CD14-positive monocyte (primary cell): Measurements from ENCODE around the gene CDHR2. TPM values are rescaled to one million over a fixed set of nuclear protein-coding genes. Genes with fewer than 3 reads are reported as not detected.

ENCODE experiments used
- DNase-seq, 3 donors: peaks; one replicate each; pipeline ENCODE4 v3.0.0-alpha.2; 2011 to 2022
- H2AFZ ChIP-seq: 2 replicates; pipeline ENCODE4 v1.6.0; 2012; ENCODE audit warnings: mild to moderate bottlenecking, low read depth, low read length, inconsistent platforms; ENCODE audit not compliant: insufficient read depth, poor library complexity, severe bottlenecking
- H3K27ac ChIP-seq, 2 donors: 1 replicate in 1 of 2; 2 replicates in 1 of 2; pipeline ENCODE4 v1.5.1; 2012 to 2013; ENCODE audit warnings: low read length in 2 of 2, control low read depth in 1 of 2, inconsistent platforms in 1 of 2, low read depth in 1 of 2, mild to moderate bottlenecking in 1 of 2
- H3K27me3 ChIP-seq, 2 donors: one replicate each; pipeline versions ENCODE4 v1.6.0 to v1.6.1; 2011 to 2013; ENCODE audit warnings: low read length in 2 of 2; ENCODE audit not compliant: control insufficient read depth in 2 of 2, insufficient read depth in 2 of 2
- H3K36me3 ChIP-seq, 2 donors: replicated peaks in 1 of 2; 1 replicate in 1 of 2; 2 replicates in 1 of 2; pipeline versions ENCODE4 v1.5.1 to v1.6.1; 2012 to 2013; ENCODE audit warnings: low read length in 2 of 2, control low read depth in 1 of 2, inconsistent platforms in 1 of 2, mild to moderate bottlenecking in 1 of 2; ENCODE audit not compliant: insufficient read depth in 2 of 2, control insufficient read depth in 1 of 2
- H3K4me1 ChIP-seq, 2 donors: 1 replicate in 1 of 2; 2 replicates in 1 of 2; pipeline versions ENCODE4 v1.5.1 to v1.6.1; 2012 to 2013; ENCODE audit warnings: low read length in 2 of 2, control low read depth in 1 of 2, inconsistent platforms in 1 of 2, mild to moderate bottlenecking in 1 of 2, moderate library complexity in 1 of 2; ENCODE audit not compliant: insufficient read depth in 2 of 2, control insufficient read depth in 1 of 2
- H3K4me2 ChIP-seq: replicated peaks from 2 replicates; pipeline ENCODE3; 2012; ENCODE audit warnings: low read length, moderate library complexity, mild to moderate bottlenecking; ENCODE audit not compliant: poor library complexity, severe bottlenecking; ENCODE audit errors: extremely low read depth
- H3K4me3 ChIP-seq, 3 experiments: fragments of 200-600 bp in 1 of 3; sonication (generic) in 1 of 3; replicated peaks in 1 of 3; 1 replicate in 2 of 3; 2 replicates in 1 of 3; pipeline ENCODE4 v1.5.1; 2011 to 2013; ENCODE audit warnings: low read length in 3 of 3, mild to moderate bottlenecking in 3 of 3, control low read depth in 2 of 3, low read depth in 2 of 3, inconsistent platforms in 1 of 3, moderate library complexity in 1 of 3
- H3K79me2 ChIP-seq: 2 replicates; pipeline ENCODE4 v1.6.0; 2012; ENCODE audit warnings: mild to moderate bottlenecking, control low read depth, inconsistent platforms, low read length, moderate library complexity; ENCODE audit not compliant: insufficient read depth
- H3K9ac ChIP-seq: 2 replicates; pipeline ENCODE4 v1.6.0; 2017; ENCODE audit warnings: low read length, mild to moderate bottlenecking; ENCODE audit not compliant: insufficient read depth, poor library complexity, severe bottlenecking
- H3K9me3 ChIP-seq, 2 donors: replicated peaks in 1 of 2; 1 replicate in 1 of 2; 2 replicates in 1 of 2; pipeline versions ENCODE4 v1.5.1 to v1.6.1; 2012 to 2013; ENCODE audit warnings: low read length in 2 of 2, control low read depth in 1 of 2; ENCODE audit not compliant: control insufficient read depth in 1 of 2, insufficient read depth in 1 of 2
- H4K20me1 ChIP-seq: 2 replicates; pipeline ENCODE4 v1.6.0; 2012; ENCODE audit warnings: mild to moderate bottlenecking, low read length, control low read depth, moderate library complexity; ENCODE audit not compliant: insufficient read depth
- H3K27ac Mint-ChIP-seq, 7 donors: one replicate each; pipeline ENCODE4 v1.8.0; 2020; ENCODE audit warnings: mild to moderate bottlenecking in 7 of 7, mixed read lengths in 7 of 7, moderate library complexity in 6 of 7, inconsistent platforms in 2 of 7
- H3K27me3 Mint-ChIP-seq, 3 donors: one replicate each; pipeline ENCODE4 v1.8.0; 2021 to 2022; ENCODE audit warnings: low read depth in 3 of 3, mild to moderate bottlenecking in 3 of 3, mixed read lengths in 3 of 3, moderate library complexity in 3 of 3, inconsistent platforms in 1 of 3
- H3K36me3 Mint-ChIP-seq, 2 donors: one replicate each; pipeline ENCODE4 v1.8.0; 2020; ENCODE audit warnings: mixed read lengths in 2 of 2, inconsistent platforms in 1 of 2, mild to moderate bottlenecking in 1 of 2
- H3K4me1 Mint-ChIP-seq: one replicate; pipeline ENCODE4 v1.8.0; 2020; ENCODE audit warnings: mild to moderate bottlenecking, mixed read lengths
- H3K4me3 Mint-ChIP-seq, 2 donors: one replicate each; pipeline ENCODE4 v1.8.0; 2020; ENCODE audit warnings: mild to moderate bottlenecking in 2 of 2, mixed read lengths in 2 of 2, moderate library complexity in 1 of 2
- H3K9me3 Mint-ChIP-seq, 7 donors: one replicate each; pipeline ENCODE4 v1.8.0; 2020 to 2022; ENCODE audit warnings: mixed read lengths in 7 of 7, mild to moderate bottlenecking in 6 of 7, moderate library complexity in 6 of 7, inconsistent platforms in 2 of 7
- CTCF ChIP-seq: fragments of 200-600 bp; IDR thresholded peaks from one replicate; pipeline ENCODE4 v1.8.0; 2022; ENCODE audit warnings: antibody characterized with exemption, mild to moderate bottlenecking
- WGBS: methylation state at CpG from one replicate; pipeline ENCODE4 v1.1.5; 2013; ENCODE audit warnings: missing lambda C conversion rate; ENCODE audit not compliant: insufficient coverage; 5-methylcytosine and 5-hydroxymethylcytosine counted together
- intact Hi-C, 2 donors: fragments of 100-400 bp; cut with micrococcal nuclease; formaldehyde crosslinking; loops; one replicate each; pipeline versions ENCODE4 v1.15.0 to v1.15.1; 2023
- polyA plus RNA-seq, 3 donors: library from polyadenylated mRNA; depleted of rRNA in 1 of 3; unstranded in 2 of 3; stranded (reverse) in 1 of 3; fragments of 300-500 nt in 2 of 3; fragments of >200 nt in 1 of 3; fragmentation: Illumina TruSeq in 2 of 3; gene quantifications; 1 replicate in 2 of 3; 2 replicates in 1 of 3; pipeline ENCODE4 v1.2.3, GENCODE V29; 2012 to 2021

Gene CDHR2
- polyA plus RNA-seq, 3 donors, result 0.12 TPM; not detected in 2

- no peaks in the 10 kb centered on the region for H4K20me1 ChIP-seq
- H3K4me2 ChIP-seq, result no peak overlapping the region
- no peaks in the 10 kb centered on the region for H3K36me3 Mint-ChIP-seq
- no peak overlapping the region for H3K9ac ChIP-seq
- no peak for TF ChIP-seq CTCF
- peaks cover 0 to 3% (median 0%) of the 10 kb centered on the region in 7 donors for H3K9me3 Mint-ChIP-seq
- peaks cover 4 to 13% (median 10%) of the 10 kb centered on the region in 3 donors for H3K27me3 Mint-ChIP-seq
- H3K27ac Mint-ChIP-seq, result no peak overlapping the region
- H2AFZ ChIP-seq, result no peak overlapping the region
- no peak overlapping the region for H3K4me3 ChIP-seq
- no peaks in the 10 kb centered on the region for H3K27me3 ChIP-seq
- peak overlapping the region in 1 of 2 donors; percentile 1 for H3K4me3 Mint-ChIP-seq
- WGBS, result 95% methylated on average over 3 of the region's 4 CpGs
- H3K79me2 ChIP-seq, result no peaks in the 10 kb centered on the region
- no peaks in the 10 kb centered on the region for H3K9me3 ChIP-seq
- no peak overlapping the region for H3K27ac ChIP-seq
- no peaks in the 10 kb centered on the region for H3K4me1 Mint-ChIP-seq
- intact Hi-C loops, result no loop called here
- no peaks in the 10 kb centered on the region for H3K36me3 ChIP-seq
- no peak for DNase-seq
- no peaks in the 10 kb centered on the region for H3K4me1 ChIP-seq
Observed at GRCh38 chr5:176640616-176641015, 91.5 kb downstream of the CDHR2 start.

- Histone ChIP-seq H3K9me3 (no peaks in the 10 kb centered on the region), H3K27ac (no peak overlapping the region), H3K4me2 (no peak overlapping the region), H3K4me1 (peaks cover 9 to 15% of the 10 kb centered on the region in 2 donors), H3K27me3 (no peaks in the 10 kb centered on the region), H3K36me3 (no peaks in the 10 kb centered on the region), H3K4me3 (no peak overlapping the region), H4K20me1 (no peaks in the 10 kb centered on the region), H3K79me2 (no peaks in the 10 kb centered on the region), H3K9ac (no peak overlapping the region), H2AFZ (no peak overlapping the region)
- H3K36me3 Mint-ChIP-seq, result no peaks in the 10 kb centered on the region
- H3K4me1 Mint-ChIP-seq, result peaks cover 14% of the 10 kb centered on the region
- intact Hi-C loops, result no loop called here
- H3K27ac Mint-ChIP-seq, result no peak overlapping the region
- no peak overlapping the region for H3K4me3 Mint-ChIP-seq
- DNase-seq, result no peak
- H3K27me3 Mint-ChIP-seq, result peaks cover 2 to 6% (median 4%) of the 10 kb centered on the region in 3 donors
- peaks cover 0 to 5% (median 0%) of the 10 kb centered on the region in 7 donors for H3K9me3 Mint-ChIP-seq
- no peak for TF ChIP-seq CTCF
- WGBS, result 89% methylated on average over 10 of the region's 15 CpGs
Observed at GRCh38 chr5:176642675-176643490, 93.7 kb downstream of the CDHR2 start.
